BE2C (cell line): ENCODE results near the gene CSGALNACT2.
"Not testable (repeated sequence)": the region's sequence is repeated elsewhere in the genome, so short reads cannot be mapped to it uniquely, and the experiment has no call there.

ENCODE experiments used
- DNase-seq: peaks from one replicate; pipeline ENCODE4 v3.0.0-alpha.2; 2020
- H3K27me3 ChIP-seq: fragments of 250-450 bp; sonication (Bioruptor Pico); 2 replicates; pipeline ENCODE4 v1.5.1; 2020; ENCODE audit warnings: mild to moderate bottlenecking
- H3K36me3 ChIP-seq: fragments of 250-450 bp; sonication (Bioruptor Pico); 2 replicates; pipeline ENCODE4 v1.5.1; 2020; ENCODE audit warnings: mild to moderate bottlenecking
- H3K4me1 ChIP-seq: fragments of 250-450 bp; sonication (Bioruptor Pico); 2 replicates; pipeline ENCODE4 v1.5.1; 2020
- H3K4me3 ChIP-seq: 2 replicates; pipeline ENCODE4 v1.5.1; 2011; ENCODE audit warnings: low read depth, low read length
- H3K9me3 ChIP-seq: fragments of 250-450 bp; sonication (Bioruptor Pico); 2 replicates; pipeline ENCODE4 v1.5.1; 2020
- CTCF ChIP-seq: IDR thresholded peaks from 2 replicates; pipeline ENCODE4 v1.5.1; 2012; ENCODE audit warnings: mild to moderate bottlenecking, low read depth, low read length

Gene CSGALNACT2

GRCh38 chr10:43172645-43173044, 34.4 kb downstream of the CSGALNACT2 start:
- H3K4me3 ChIP-seq: no peak overlapping the region
- peaks cover 8% of the 10 kb centered on the region; the same call in 1 of the 2 replicates for H3K4me1 ChIP-seq
- no peak for DNase-seq
- peaks cover 2% of the 10 kb centered on the region; the same call in 1 of the 2 replicates for H3K36me3 ChIP-seq
- no peak for TF ChIP-seq CTCF
- no peaks in the 10 kb centered on the region for H3K9me3 ChIP-seq
- no peaks in the 10 kb centered on the region for H3K27me3 ChIP-seq

- no peaks in the 10 kb centered on the region for H3K9me3 ChIP-seq
- no peaks in the 10 kb centered on the region for H3K27me3 ChIP-seq
- peaks cover 8% of the 10 kb centered on the region; the same call in 1 of the 2 replicates for H3K4me1 ChIP-seq
- peak; percentile 21 for DNase-seq
- H3K36me3 ChIP-seq: peaks cover 5% of the 10 kb centered on the region; the same call in 1 of the 2 replicates
- TF ChIP-seq CTCF: no peak
- H3K4me3 ChIP-seq: no peak overlapping the region
Observed at GRCh38 chr10:43173120-43173519, 34.9 kb downstream of the CSGALNACT2 start.

GRCh38 chr10:43174969-43175368, 36.7 kb downstream of the CSGALNACT2 start:
- H3K36me3 ChIP-seq: peaks cover 4% of the 10 kb centered on the region; the same call in 1 of the 2 replicates
- DNase-seq: no peak
- no peaks in the 10 kb centered on the region for H3K27me3 ChIP-seq
- TF ChIP-seq CTCF: no peak
- peaks cover 8% of the 10 kb centered on the region; the same call in 1 of the 2 replicates for H3K4me1 ChIP-seq
- H3K4me3 ChIP-seq: no peak overlapping the region
- no peaks in the 10 kb centered on the region for H3K9me3 ChIP-seq

- DNase-seq: no peak
- Histone ChIP-seq H3K4me1 (peaks cover 8% of the 10 kb centered on the region; the same call in 1 of the 2 replicates), H3K27me3 (no peaks in the 10 kb centered on the region), H3K4me3 (no peak overlapping the region), H3K36me3 (peaks cover 4% of the 10 kb centered on the region; the same call in 1 of the 2 replicates), H3K9me3 (no peaks in the 10 kb centered on the region)
- TF ChIP-seq CTCF: no peak
Observed at GRCh38 chr10:43176271-43176670, 38.0 kb downstream of the CSGALNACT2 start.

GRCh38 chr10:43177595-43177994, 39.4 kb downstream of the CSGALNACT2 start:
- Histone ChIP-seq H3K27me3 (no peaks in the 10 kb centered on the region), H3K4me1 (peaks cover 6% of the 10 kb centered on the region; the same call in 1 of the 2 replicates), H3K9me3 (no peaks in the 10 kb centered on the region), H3K36me3 (peaks cover 4% of the 10 kb centered on the region; the same call in 1 of the 2 replicates), H3K4me3 (no peak overlapping the region)
- no peak for TF ChIP-seq CTCF
- no peak for DNase-seq

- no peaks in the 10 kb centered on the region for H3K4me1 ChIP-seq
- H3K27me3 ChIP-seq: no peaks in the 10 kb centered on the region
- TF ChIP-seq CTCF: no peak
- H3K9me3 ChIP-seq: no peaks in the 10 kb centered on the region
- no peak overlapping the region for H3K4me3 ChIP-seq
- DNase-seq: no peak
- peaks cover 4% of the 10 kb centered on the region; the same call in 1 of the 2 replicates for H3K36me3 ChIP-seq
Observed at GRCh38 chr10:43181146-43181545, 42.9 kb downstream of the CSGALNACT2 start.

- H3K4me1 ChIP-seq, H3K9me3 ChIP-seq, H3K36me3 ChIP-seq, H3K4me3 ChIP-seq, H3K27me3 ChIP-seq, DNase-seq: not testable (repeated sequence)
Observed at GRCh38 chr10:43183764-43184163, 45.5 kb downstream of the CSGALNACT2 start.
